DMS 273 (cell line): ENCODE data around the gene TMEM204.

ENCODE experiments used
- DNase-seq: peaks from one replicate; lab custom pipeline; 2025; ENCODE audit not compliant: unreplicated experiment; lab: John Stamatoyannopoulos, UW

The TMEM204 gene

DNA sequence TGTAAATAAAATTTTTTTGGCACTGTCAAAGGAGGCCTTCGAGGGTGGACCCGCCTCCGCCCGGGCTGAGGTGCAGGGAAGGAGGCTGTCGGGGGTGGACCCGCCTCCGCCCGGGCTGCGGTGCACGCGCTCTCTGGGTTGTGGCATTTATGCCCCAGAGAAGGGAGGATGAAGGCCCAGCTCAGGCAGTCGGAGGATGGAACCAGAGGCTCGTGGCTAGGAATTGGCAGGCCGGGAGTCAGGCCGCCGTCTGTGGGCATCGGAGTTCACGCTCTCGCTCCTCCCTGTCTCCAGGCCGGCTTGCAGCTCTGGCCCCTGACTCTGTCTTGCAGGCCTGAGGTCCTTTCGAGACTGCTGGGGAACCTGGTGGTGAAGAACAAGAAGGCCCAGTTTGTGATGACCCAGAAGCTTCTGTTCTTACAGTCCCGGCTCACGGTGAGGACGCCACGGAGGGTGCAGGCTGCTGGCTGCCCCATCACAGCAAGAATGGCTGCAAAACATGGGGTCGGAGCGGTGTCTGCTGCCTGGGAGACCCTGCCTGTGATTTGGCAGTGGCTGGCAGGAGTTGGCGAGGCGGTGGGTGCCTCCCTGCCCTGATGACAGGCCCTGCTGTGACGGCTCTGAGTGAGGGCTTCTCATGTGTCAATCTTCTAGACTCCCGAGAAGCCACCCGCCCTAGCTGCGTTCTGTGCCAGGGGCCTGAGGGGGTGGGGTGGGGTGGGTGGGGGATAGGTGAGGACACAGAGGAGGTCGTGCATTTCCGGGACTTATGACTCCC is 34.4 kb upstream of the TMEM204 start:
- no peak for DNase-seq

DNA sequence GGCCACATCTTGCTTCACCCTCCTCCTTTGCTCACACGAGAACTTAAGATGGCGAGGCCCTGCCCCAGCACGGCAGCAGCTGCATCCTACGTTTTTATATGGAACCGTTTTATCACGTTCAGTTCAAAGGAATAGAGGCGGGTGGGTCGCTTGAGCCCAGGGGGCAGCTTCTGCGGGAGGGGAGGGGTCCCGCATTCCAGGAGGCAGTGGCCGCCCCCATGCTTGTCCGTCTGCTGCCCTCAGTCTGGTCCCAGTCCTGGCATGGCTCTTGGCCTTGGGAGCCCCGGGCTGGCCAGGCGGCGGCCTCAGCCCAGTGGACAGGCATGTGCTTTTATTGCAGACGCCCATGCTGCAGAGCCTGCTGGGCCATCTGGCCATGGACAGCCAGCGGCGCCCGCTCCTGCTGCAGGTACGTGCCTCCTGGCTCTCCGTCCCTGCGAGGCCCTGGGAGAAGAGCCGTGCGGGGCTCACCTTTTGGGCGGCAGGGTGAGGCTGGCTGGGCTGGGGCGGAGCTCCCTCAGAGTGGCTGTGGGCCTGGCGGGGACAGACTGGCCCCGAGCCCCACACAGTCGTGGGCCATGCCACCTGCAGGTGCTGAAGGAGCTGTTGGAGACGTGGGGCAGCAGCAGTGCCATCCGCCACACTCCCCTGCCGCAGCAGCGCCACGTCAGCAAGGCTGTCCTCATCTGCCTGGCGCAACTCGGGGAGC is 33.6 kb upstream of the TMEM204 start:
- no peak for DNase-seq

DNA sequence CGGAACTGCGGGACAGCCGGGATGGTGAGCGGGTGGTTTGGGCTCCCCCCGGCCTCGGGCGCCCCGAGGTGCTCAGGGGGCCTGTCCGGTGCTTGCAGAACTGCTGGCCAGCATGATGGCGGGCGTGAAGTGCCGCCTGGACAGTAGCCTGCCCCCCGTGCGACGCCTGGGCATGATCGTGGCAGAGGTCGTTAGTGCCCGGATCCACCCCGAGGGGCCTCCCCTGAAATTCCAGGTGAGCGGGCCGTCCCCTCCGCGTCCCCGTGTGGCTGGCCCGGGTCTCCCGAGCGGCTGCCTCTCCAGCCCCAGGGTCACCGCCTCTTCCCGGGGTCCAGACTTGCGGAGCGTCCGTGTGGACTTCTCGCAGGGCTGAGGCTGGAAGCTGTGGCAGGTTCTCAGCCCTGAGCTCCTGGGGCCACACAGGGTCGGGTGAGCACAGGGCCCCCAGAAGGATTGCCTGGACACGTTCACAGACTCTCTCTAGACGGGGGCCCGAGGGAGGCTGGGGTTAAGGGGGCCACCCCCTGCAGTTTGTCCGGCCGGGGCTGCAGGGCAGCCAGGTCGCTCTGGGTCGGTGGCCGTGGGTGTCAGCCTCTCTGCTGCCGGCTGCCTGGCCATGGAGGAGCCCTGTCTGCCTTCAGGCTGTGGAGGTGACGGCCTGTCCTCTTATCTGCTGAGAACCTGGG is 32.9 kb upstream of the TMEM204 start:
- no peak for DNase-seq

DNA sequence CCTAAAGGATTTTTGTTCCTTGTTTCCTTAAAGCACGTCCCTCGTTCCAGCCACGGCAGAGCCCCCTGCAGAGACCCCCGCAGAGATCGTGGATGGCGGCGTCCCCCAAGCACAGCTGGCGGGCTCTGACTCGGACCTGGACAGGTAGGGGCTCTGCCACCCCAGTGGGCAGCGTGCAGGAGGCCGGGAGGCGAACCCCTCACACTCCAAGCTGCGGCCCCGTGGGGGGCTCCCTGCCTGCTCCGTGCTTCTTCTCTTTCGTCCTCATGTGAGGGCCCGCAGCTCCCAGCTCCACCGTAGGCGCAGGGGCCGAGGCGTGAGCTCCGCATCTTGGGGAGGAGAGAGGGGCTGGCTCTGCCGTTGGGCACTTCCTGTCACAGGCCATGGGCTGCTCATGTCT is 31.8 kb upstream of the TMEM204 start:
- no peak for DNase-seq

DNA sequence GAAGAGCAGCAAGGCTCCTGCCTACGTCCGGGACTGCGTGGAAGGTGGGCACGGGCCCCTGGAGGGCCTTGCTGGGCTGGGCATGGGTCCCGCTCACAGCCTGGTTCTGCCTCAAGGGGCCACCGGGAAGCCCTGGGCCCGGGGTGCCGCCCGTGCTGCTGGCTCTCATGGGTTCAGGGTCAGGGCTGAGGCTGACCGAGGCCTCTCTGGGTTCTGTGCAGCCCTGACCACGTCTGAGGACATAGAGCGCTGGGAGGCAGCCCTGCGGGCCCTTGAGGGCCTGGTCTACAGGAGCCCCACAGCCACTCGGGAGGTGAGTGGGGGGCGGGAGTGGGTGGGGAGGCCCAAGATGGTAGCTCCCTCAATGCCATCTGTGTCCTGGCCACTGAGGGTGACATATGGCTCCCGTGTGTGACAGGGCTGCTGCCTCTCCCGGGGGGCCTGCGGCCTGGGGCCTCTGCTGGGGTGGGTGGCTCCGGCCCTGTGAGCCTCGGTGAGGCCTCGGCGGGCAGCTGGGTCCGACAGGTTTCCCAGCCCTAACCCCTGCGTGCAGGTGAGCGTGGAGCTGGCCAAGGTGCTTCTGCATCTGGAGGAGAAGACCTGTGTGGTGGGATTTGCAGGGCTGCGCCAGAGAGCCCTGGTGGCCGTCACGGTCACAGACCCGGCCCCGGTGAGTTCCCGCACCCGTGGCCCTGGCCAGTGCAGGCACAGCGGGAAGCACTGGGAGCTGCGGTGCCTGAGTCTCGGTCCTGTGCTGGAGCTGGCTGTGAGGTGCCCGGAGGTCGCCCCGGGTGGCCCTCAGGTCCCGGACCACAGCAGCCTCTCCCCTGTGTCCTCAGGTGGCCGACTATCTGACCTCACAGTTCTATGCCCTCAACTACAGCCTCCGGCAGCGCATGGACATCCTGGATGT is 31.1 kb upstream of the TMEM204 start:
- no peak for DNase-seq

DNA sequence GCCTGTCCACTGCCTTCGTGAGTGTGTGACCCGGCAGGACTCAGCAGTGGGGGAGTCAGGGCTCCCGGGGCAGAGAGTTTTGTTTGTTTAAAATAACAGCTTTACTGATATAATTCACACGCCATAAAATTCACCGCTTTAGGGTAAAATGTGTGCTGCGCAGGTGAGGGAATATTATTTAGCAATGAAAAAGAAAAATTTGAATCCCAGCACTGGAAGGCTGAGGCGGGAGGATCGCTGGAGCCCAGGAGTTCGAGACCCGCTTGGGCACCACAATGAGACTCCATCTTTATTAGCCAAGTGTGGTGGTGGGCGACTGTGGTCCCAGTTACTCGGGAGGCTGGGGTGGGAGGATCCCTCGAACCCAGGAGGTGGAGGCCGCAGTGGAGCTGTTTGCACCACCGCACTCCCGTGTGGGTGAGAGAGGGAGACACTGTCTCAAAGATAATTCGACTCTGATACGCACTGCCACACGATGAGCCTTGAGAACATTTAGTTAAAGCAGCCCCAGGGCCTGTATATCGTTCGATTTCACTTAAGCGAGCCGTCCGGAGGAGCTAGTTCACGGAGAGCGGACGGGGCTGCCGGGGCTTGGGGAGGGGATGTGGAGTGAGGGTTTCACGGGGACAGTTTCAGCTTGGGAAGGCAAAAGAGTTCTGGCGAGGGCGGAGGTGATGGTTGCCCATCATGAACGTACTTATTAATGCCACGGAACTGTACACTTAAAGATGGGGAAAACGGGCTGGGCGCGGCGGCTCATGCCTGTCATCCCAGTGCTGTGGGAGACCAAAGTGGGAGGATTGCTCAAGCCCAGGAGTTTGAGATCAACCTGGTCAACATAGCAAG is 30.1 kb upstream of the TMEM204 start:
- DNase-seq: no peak

DNA sequence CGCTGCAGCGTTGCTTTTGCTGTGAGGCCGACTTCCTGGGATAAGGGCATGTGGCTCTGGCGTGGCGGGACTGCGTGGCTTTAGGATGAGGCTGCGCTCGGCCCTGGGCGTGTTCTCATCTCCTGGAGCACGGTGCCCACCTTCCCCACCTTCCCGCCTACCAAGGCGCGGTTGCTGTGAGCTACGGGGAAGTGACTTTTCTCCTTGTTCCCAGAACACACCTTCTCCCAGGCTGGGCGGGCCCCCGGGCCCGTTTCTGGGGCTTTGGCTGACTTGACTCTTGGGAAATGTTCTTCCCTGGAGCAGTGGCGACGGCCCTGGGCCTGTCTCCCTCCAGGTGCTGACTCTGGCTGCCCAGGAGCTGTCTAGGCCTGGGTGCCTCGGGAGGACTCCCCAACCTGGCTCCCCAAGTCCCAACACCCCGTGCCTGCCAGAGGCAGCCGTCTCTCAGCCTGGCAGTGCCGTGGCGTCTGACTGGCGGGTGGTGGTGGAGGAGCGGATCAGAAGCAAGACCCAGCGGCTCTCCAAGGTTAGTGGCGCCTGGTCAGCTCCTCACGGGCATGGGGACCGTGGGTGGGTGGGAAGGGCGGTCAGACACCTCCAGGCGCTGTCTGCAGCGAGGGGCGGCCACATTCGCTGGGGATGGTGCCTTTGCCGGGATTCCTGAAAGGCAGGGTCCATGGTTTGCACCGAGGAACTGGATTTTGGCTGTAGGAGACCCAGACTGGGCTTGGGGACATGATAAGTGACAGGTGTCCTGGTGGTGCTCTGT is 28.2 kb upstream of the TMEM204 start:
- no peak for DNase-seq

DNA sequence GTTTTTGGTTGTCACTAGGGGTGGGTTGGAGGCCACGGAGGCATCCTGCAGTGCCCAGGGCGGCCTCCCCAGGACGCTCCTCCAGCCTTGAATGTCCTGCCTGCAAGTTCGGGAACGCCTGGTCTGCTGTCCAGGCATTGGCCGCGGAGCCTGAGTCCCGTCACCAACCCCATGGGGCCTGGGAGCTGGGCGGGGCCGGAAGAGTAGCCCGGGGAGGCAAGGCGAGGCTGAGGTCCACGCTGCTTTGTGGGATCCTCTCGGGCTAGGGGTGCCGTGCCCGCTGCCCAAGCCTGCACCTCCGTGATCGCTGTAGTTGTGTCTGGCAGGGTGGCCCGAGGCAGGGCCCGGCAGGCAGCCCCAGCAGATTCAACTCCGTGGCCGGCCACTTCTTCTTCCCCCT is 27.6 kb upstream of the TMEM204 start:
- no peak for DNase-seq

DNA sequence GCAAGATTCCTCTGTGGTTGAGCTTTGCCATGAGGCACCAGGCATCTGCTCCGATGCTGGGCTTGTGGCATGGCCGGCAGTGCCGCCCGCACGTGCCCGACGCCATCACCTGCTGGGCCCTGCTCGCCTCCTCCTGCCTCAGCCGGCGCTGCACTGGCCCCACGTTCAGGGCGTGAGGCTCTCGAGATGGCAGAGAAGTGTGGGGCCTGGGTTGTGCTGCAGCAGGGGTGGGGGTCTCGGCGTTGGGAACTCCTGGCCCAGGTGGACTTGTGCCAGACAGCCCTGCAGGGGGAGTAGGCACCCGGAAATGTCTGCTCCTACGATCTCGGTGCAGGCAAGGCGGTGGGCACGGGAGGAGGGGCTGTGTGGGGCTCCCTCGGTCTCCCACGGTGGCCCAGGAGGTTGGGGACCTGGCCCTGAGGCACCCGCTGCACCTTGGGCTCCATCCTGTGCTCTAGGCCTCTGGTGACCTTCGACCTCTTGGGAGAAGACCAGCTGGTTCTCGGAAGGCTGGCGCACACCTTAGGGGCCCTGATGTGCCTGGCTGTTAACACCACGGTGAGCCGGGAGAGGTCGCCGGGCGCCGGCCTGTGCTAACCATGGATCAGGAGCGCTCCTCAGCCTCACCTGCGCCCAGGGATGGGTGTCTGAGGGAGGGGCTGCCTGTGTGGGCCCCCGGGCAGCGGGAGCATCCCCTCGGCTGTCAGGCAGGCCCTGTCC is 26.8 kb upstream of the TMEM204 start:
- no peak for DNase-seq

DNA sequence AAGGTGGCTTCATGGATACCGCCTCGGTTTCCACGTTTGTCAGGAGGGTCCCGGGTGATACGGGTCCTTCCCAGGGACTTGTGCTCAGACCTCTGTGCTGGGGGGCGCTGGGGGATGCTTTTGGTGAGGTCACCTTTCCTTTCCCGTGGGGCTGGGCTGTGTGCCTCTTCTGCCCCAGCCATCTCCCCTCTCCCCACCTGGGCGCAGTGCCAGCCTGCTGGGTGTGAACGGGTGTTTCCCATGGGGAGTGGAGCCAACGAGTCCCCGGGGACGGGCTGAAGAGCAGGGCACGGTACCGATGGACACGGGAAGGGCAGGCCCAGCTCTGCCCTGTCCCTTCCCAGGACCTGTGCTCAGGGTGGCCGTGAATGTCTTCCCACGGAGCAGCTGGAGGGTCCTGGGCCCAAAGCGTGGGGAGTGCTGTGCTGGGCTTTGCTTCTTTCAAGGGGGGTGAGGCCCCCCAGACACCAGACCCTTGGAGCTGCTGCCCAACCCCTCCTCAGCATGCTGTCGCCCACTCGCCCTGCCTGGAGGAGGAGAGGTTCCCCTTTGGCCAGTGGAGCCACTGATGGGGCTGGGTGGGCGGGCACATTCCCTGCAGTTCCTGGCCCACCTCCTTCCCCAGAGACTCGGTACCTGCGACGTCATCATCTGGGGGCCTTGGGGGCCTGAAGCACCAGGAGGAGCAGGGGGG is 24.8 kb upstream of the TMEM204 start:
- no peak for DNase-seq

DNA sequence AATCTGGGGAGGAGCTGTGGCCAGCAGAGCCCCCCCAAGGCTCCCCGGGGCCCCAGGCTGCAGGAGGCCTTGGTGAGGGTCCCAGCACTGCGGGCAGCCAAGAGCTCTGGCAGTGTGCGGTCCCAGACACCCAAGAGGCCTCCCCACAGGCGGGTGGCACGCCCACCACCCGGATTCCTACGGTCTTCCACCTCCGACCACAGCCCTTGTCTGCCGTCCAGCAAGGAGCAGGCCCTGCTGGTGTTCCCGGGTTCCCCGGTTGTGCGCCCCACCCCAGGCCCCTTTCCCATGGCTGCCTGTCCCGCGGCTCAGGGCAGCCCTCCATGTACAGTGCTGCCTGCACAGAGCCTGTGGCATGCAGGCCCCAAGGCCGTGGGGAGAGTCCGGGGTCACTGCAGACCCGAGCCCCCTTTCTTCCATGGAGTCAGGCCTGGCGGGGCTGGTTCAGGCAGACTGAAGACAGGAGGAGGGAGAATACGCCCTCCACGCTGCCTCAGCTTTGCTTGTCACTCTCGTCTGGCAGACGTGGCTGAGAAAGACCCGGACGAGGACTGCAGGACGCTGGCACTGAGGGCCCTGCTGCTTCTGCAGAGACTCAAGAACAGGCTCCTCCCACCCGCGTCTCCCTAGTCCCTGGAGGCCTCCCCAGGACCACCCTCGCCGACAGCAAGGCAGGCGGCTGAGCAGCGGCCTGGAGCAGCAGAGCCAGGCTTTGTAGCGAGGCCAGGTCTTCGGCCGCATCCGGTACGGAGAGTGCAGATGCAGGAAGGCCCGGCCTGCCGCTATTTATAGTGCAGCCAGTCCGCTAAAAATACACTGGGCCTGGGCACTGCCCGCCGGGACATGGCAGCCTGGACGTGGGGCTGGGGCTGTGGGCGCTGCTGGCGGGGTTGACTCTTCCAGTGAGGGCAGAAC is 23.9 kb upstream of the TMEM204 start:
- no peak for DNase-seq

DNA sequence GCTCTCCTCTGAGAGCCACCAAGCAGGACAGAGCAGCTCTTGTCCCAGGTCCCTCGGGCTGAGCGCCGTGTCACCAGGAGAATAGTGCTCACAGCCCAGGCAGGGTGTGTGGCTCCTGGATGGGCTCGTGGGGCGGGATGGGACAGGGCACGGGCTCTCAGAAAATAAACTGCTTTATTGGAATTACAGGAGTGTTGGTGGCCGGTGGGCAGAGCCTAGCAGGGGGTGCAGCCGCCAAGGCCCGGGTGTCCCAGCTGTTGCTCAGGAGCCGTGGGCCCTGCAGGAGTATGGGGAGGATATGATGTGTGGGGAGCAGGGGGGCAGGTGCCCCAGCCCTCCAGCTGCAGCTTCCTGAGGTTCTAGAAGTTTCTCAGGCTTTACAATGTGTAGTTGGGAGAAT is 23.2 kb upstream of the TMEM204 start:
- DNase-seq: no peak

DNA sequence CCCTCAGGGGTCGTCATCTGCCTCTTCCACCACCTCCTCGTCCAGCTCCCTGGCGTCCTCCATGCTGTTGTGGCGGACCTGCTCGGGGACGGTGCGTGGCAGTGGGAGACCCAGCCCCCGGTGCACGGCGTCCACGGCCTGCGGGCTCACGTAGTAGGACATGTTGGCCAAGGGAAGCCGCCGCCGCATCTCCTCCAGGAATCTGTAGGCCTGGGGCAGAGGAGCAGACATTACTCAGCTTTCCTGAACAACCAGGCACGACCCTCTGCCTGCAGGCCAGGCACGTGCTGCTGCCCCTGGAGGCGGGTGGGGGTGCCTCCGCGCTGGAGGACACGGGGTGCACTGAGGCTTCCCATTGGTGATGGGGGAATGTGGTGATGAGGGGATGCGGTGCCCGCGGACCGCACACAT is 22.5 kb upstream of the TMEM204 start:
- DNase-seq: no peak

DNA sequence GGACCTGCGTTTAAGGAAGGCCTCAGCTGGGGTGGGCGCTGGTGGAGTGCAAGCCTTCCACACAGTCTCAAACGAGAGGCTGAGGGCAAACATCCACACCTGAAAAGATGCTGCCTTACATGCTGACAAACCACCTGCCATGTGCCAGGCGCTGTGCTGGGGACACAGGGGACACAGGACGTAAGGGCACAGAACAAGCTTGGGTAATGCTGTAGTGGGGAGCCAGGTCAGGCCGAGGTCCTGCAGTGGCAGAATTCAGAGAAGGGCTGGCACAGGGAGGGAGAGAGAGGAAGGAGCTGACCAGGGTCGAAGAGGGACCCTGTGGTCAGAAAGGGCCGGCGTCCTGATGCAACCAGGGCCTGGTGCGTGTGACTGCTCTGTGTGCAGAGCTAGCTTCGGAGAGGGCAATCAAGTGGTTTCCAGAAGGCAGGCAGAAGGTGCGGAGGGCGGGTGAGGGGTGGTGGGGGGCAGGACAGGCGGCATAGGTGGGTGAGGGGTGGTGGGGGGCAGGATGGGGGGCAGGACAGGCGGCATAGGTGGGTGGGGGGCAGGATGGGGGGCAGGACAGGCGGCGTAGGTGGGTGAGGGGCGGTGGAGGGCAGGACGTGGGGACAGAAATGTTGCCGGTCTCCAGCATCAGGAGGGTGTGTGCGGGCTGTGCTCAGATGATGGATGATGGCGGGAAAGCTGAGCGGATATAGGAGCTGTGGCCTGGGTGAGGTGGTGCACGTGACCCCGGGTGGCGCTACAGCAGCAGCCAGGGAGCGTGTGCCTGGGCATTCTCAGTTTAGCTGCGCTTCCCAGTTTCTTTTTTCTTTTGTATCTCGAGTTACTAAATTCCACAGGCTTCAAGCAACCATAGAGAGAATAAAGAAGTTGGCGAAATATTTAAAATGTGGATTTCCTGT is 21.6 kb upstream of the TMEM204 start:
- no peak for DNase-seq

DNA sequence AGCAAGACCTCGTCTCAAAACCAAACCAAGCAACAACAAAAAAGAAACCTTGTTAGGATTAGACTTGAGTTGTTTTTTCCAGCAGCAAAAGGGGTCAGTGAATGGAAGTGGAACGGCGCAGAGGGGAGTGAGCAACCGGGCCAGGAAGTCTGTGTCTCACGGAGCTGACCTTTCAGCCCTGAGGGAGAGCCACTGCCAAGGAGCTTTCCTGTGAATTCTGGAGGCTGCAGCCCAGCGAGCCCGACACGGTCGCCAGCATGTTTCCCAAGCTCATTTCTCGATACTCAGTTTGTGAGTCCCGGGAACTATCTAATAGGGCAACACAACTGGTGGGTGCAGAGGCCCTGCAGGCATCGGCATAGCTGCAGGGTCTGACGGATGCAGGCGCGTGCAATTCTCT is 20.7 kb upstream of the TMEM204 start:
- DNase-seq: no peak

DNA sequence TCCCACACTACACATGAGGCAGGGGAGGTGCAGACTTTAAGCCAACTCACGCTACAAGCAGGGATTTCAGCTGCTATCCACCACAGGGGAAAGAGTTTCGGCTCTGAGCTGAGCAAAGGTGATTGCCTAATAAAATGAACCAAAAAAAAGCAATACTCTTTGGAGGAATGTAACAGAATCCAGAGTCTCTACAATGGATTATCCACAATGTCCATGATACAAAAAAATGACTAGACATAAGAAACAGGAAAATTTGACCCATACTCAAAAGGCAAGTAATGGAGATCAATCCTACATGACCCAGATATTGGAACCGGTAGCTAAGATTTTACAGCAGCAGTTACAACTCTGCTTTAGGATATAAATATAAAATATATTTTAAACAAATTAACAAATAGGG is 19.0 kb upstream of the TMEM204 start:
- DNase-seq: no peak
